ENCODE data around the gene COL1A1. TPM values are rescaled to one million over a fixed set of nuclear protein-coding genes. Genes with fewer than 3 reads are reported as not detected.

The COL1A1 gene
- total RNA-seq, 1 donor from 2014 or later: 0.47 TPM

GRCh38 chr17:50144845-50145531 lies 56.4 kb downstream of the COL1A1 start:
- intact Hi-C loops (cut with micrococcal nuclease): no loop called here

- intact Hi-C loops (cut with micrococcal nuclease): no loop called here
Measured at GRCh38 chr17:50144355-50144754, 57.1 kb downstream of the COL1A1 start.

GRCh38 chr17:50143461-50144176 lies 57.8 kb downstream of the COL1A1 start:
- intact Hi-C loops (cut with micrococcal nuclease): no loop called here

GRCh38 chr17:50141745-50142110 lies 59.7 kb downstream of the COL1A1 start:
- intact Hi-C loops (cut with micrococcal nuclease): no loop called here

GRCh38 chr17:50141026-50141744 lies 60.2 kb downstream of the COL1A1 start:
- intact Hi-C loops (cut with micrococcal nuclease): no loop called here

- intact Hi-C loops (cut with micrococcal nuclease): loop anchor here (1.0 kb wide), 6 partner anchors 9 to 157 kb away; partner anchors contain the start of gene PDK2
Measured at GRCh38 chr17:50139950-50140885, 61.2 kb downstream of the COL1A1 start.

GRCh38 chr17:50139185-50139783 lies 62.1 kb downstream of the COL1A1 start:
- intact Hi-C loops (cut with micrococcal nuclease): no loop called here

GRCh38 chr17:50137042-50137441 lies 64.4 kb downstream of the COL1A1 start:
- intact Hi-C loops (cut with micrococcal nuclease): no loop called here

- intact Hi-C loops (cut with micrococcal nuclease): no loop called here
Measured at GRCh38 chr17:50136096-50136687, 65.2 kb downstream of the COL1A1 start.

GRCh38 chr17:50135316-50136095 lies 65.9 kb downstream of the COL1A1 start:
- intact Hi-C loops (cut with micrococcal nuclease): no loop called here

- intact Hi-C loops (cut with micrococcal nuclease): no loop called here
Measured at GRCh38 chr17:50134206-50135110, 67.0 kb downstream of the COL1A1 start.

GRCh38 chr17:50133769-50134099 lies 67.7 kb downstream of the COL1A1 start:
- intact Hi-C loops (cut with micrococcal nuclease): no loop called here

Other genes with a start within 250 kb of the COL1A1 start
- 0.17 TPM in 1 of 2 replicates, not detected in the other for gene DLX4, start 232.4 kb downstream of the COL1A1 start, total RNA-seq
- not detected in 2 replicates for gene DLX3, start 206.4 kb downstream of the COL1A1 start, total RNA-seq
- 23.4 and 23.7 TPM in 2 replicates for gene ITGA3, start 145.5 kb downstream of the COL1A1 start, total RNA-seq
- gene PDK2, start 106.3 kb downstream of the COL1A1 start, total RNA-seq: 17.9 and 25.6 TPM in 2 replicates
- 2.0 and 2.7 TPM in 2 replicates for gene SAMD14, start 71.5 kb downstream of the COL1A1 start, total RNA-seq
- 179 and 183 TPM in 2 replicates for gene PPP1R9B, start 51.0 kb downstream of the COL1A1 start, total RNA-seq
- gene SGCA, start 35.6 kb downstream of the COL1A1 start, total RNA-seq: 0.54 and 1.0 TPM in 2 replicates
- 0.29 and 0.34 TPM in 2 replicates for gene TMEM92, start 72.8 kb upstream of the COL1A1 start, total RNA-seq
- gene XYLT2, start 144.5 kb upstream of the COL1A1 start, total RNA-seq: 31.1 TPM in 2 replicates
- gene MRPL27, start 171.6 kb upstream of the COL1A1 start, total RNA-seq: 60.9 and 68.5 TPM in 2 replicates
- gene EME1, start 171.6 kb upstream of the COL1A1 start, total RNA-seq: 13.1 and 15.8 TPM in 2 replicates
- 82.4 and 82.6 TPM in 2 replicates for gene LRRC59, start 195.9 kb upstream of the COL1A1 start, total RNA-seq
- 18.6 and 24.6 TPM in 2 replicates for gene ACSF2, start 224.6 kb upstream of the COL1A1 start, total RNA-seq